ENCODE data around the gene LUC7L3.
"Not testable (repeated sequence)": the region's sequence is repeated elsewhere in the genome, so short reads cannot be mapped to it uniquely, and the experiment has no call there.

Gene LUC7L3

GRCh38 chr17:50710650-50711049 lies 8.8 kb upstream of the LUC7L3 start:
- no peak for DNase-seq

GRCh38 chr17:50712641-50713040 lies 6.8 kb upstream of the LUC7L3 start:
- DNase-seq, result no peak

- DNase-seq, result no peak
These were observed 3.9 kb upstream of the LUC7L3 start for GRCh38 chr17:50715471-50715870.

- no peak for DNase-seq
These were observed 756 bp downstream of the LUC7L3 start for GRCh38 chr17:50719924-50720794.

- peak; percentile 68 for DNase-seq
These were observed 2.0 kb downstream of the LUC7L3 start for GRCh38 chr17:50721194-50722010.

- peak; percentile 10 for DNase-seq
These were observed 3.3 kb downstream of the LUC7L3 start for GRCh38 chr17:50722746-50723145.

GRCh38 chr17:50724622-50725021 lies 5.2 kb downstream of the LUC7L3 start:
- not testable (repeated sequence) for DNase-seq

GRCh38 chr17:50725769-50726655 lies 6.6 kb downstream of the LUC7L3 start:
- DNase-seq, result no peak

- DNase-seq, result no peak
These were observed 8.7 kb downstream of the LUC7L3 start for GRCh38 chr17:50728112-50728429.

GRCh38 chr17:50728881-50729765 lies 9.7 kb downstream of the LUC7L3 start:
- no peak for DNase-seq

GRCh38 chr17:50731575-50732460 lies 12.4 kb downstream of the LUC7L3 start:
- no peak for DNase-seq

- no peak for DNase-seq
These were observed 15.9 kb downstream of the LUC7L3 start for GRCh38 chr17:50735287-50735686.

GRCh38 chr17:50737118-50737698 lies 17.8 kb downstream of the LUC7L3 start:
- DNase-seq, result no peak

GRCh38 chr17:50739098-50739497 lies 19.7 kb downstream of the LUC7L3 start:
- DNase-seq, result peak; percentile 34

GRCh38 chr17:50745631-50746030 lies 26.2 kb downstream of the LUC7L3 start:
- no peak for DNase-seq

- no peak for DNase-seq
These were observed 29.8 kb downstream of the LUC7L3 start for GRCh38 chr17:50749245-50749644.

GRCh38 chr17:50754521-50754920 lies 35.1 kb downstream of the LUC7L3 start:
- no peak for DNase-seq

GRCh38 chr17:50758524-50758923 lies 39.1 kb downstream of the LUC7L3 start:
- no peak for DNase-seq

GRCh38 chr17:50758989-50759544 lies 39.7 kb downstream of the LUC7L3 start:
- DNase-seq, result no peak

- DNase-seq, result no peak
These were observed 42.8 kb downstream of the LUC7L3 start for GRCh38 chr17:50762177-50762576.
